NK-92 (cell line): ENCODE results near the gene ACR.

Experiments
- DNase-seq: peaks from one replicate; lab custom pipeline; 2025; ENCODE audit not compliant: unreplicated experiment; lab: John Stamatoyannopoulos, UW

Gene ACR

DNA sequence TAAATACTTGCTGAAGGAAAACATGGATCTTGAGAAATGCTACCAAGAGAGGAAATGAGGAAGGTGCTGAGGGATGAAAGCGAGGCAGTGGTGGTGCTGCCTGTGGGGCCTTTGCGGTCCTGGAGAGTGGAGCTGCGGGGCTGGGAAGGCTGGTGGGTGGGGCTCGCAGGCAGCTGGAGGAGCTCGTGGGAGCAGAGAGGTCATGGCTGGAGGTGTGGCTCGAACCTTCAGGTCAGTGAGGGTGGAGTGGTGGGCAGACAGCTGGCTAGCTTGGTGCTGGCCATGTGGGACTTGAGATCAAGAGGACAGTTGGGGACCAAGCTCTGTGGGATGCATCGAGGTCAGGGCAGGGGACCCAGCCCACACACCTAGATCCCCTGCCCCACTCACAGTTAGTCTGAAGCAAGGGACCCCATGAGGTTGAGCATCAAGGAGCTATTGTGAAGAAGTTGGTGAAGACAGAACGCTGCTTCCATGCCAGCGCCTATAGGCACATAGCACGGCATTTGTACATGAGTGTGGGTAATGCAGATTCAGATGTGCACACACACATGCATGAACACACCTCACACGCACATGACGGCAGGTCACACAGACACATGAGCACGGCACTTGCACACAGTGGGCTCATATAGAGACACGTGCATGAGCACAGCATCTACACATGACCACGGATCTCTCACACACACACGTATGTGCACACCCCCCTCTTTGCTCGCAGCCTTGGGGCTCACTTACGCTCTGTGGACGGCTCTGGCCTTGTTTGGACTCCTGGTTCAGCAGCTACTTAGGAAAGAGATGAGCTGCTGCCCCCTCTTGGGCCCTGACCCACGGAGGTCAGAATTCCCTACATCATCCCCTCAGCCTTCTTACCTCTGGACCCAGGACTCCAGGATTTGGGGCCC, 34.9 kb upstream of the ACR start:
- no peak for DNase-seq

DNA sequence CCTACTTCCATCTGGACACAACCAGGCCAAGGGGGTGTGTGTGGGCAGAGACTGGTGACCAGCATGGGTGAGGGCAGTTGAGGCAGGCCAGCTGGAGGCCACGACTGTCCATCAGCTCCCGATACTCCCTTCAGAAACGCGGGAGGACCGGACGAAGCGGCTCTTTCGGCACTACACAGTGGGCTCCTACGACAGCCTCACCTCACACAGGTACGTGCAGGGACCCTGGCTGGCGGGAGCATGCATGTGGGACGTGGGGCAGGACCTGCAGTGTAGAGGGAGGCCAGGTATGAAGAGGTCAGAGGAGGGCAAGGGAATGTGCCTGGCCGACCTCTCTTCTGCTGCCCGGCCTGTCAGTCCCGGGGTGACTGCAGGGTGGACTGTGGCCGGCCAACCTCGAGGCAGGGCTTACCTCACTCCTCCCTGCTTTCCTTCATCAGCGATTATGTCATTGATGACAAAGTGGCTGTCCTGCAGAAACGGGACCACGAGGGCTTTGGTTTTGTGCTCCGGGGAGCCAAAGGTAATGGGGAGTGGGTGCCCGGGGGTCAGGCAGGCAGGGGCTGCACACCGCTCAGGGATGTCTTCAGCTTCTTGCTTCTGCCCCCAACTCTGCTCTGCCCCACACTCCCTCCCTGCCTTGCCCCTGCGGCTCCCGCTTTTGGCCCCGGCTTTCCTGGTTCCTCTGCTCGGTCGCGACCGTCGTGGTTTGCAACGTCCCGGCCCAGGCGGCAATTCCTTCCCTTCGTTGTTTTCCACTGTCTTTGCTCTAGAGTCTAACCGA, 34.1 kb upstream of the ACR start:
- DNase-seq: no peak

DNA sequence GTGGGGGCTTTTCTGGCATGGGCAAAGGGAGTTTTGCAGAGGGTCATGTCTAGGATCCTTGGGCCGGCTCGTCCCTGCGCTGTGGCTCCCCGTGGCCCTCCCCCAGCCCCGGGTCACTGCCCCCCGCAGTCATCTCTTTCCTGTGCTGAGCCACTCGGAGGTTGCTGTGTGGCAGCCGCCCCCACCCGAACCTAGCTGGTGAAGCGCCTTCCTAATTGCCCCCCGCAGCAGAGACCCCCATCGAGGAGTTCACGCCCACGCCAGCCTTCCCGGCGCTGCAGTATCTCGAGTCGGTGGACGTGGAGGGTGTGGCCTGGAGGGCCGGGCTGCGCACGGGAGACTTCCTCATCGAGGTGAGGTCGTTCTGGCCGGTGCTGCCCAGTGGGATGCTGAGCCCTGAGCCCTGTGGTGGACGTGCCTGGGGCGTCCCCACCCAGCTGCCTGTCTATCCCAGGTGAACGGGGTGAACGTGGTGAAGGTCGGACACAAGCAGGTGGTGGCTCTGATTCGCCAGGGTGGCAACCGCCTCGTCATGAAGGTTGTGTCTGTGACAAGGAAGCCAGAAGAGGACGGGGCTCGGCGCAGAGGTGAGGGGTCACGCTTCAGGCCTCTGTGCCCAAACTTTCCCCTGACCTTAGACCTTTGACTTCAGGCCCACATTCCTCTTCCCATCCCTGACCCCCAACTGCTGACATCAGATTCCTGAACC, 33.3 kb upstream of the ACR start:
- DNase-seq: no peak

DNA sequence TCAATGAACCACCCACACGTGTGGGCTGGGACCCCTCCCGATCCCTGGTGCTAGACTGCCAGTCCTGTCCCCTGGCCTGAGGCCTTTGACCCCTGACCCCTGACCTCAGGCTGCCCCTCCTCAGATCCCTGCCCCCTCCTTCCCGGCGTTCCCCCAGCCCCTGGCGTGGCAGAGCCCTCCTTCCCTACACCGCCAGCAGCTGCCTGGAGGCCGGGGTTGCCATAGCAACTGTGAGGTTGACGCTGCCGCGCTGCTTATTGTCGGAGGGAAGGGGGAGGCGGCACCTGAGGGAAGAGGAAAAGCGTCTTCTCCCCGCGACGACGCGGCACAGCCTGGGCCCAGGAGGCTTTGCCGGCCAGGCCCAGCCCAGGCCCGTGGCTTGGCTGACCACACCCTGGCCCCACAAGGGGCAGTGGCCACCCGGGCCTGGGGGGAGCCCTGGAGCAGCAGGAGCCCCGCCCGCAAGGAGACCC, 32.7 kb upstream of the ACR start:
- DNase-seq: no peak

DNA sequence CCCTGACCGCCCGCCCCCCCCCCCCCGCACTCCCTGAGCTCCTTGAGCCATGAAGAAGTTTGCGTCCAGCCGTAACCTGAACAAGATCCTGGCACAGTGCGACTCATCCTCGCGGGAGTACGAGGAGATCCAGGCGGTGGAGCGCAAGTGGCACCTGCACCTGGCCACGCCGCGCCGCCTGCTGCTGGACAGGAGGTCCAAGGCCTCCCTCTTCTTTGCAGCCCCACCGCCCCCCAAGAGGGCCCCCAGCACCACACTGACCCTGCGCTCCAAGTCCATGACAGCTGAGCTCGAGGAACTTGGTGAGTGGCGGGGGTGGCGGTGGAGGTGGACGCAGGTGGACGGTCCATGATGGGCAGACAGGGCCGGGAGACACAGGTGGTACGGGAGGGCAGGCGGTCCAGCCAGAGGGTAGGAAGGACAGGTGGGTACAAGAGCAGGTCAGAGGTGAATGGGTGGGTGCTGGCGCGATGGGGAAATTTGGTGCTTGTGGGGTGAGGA, 32.1 kb upstream of the ACR start:
- no peak for DNase-seq

DNA sequence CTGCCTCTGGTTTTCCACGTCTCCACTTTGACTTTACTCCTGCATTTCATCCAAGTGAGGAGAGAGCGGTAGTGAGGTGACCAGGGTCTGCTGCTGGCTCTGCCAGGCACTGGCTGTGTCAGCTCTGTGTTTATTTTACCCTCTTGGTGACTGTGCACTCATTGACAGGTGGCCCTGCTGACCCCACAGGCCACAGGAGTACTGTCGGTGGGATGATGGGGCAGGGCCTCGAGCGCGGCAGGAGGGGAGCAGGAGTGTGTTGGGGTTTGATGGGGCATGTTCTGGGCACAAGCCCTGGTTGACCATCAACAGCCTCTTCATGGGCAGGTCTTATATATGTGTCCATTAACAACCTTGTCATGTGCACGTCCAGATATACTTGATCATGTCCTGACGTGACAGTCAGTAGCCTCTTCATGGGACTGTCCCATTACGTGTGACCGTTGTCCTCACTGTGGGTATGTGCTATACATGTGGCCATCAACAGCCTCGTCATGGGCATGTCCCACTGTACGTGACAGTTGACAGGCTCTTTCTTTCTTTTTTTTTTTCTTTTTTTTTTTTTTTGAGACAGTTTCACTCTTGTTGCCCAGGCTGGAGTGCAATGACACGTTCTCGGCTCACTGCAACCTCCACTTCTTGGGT, 31.4 kb upstream of the ACR start:
- no peak for DNase-seq

DNA sequence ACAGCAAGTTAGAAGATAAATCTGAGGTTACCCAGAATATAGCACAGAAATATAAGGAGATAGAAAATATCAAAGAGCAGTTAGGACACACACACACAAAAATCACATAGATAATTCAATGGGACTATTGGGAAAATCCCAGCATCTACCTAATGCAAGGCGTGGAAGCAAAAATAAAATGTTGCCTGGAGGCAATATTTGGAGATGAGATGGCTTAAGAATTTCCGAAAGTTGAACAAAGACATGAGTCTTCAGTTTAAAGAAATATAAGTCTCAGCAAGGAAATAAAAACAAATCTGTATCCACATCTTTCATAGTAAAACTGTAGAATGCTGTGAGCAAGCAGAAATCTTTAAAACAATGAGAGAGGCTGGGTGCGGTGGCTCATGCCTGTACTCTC, 29.5 kb upstream of the ACR start:
- DNase-seq: no peak

DNA sequence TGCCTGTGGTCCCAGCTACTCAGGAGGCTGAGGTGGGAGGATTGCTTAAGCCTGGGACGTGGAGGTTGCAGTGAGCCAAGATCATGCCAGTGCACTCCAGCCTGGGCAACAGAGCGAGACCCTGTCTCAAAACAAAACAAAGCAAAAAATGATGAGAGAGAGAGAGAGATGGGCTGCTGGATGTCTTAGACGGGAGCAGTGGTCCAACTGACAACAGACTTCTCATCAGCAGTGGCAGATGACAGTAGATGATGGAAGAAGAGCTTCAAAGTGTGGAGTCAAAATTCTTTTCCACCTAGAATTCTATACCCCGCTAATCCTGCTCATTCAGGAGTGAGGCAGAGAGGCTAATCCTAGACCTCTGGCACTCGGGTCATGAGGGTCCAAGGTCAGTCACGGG, 29.0 kb upstream of the ACR start:
- no peak for DNase-seq

DNA sequence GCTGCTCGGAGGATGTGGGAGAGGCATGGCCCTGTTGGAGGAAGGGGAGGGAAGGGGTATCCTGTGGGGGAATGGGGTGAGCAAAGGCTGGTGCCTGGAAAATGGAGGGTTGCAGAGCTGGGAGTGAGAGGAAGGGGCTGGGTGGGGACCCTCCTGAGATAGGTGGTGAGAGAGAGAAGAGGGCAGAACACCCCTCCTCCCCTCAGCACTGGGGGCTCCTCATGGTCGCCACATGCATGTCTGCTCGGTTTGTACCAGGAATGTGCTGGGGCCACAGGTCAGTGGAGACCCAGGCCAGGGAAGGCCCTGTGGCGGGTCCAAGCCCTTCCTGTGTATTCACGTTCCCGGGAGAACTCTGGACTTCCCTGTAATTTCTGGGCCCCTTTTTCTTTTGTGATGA, 27.8 kb upstream of the ACR start:
- no peak for DNase-seq

DNA sequence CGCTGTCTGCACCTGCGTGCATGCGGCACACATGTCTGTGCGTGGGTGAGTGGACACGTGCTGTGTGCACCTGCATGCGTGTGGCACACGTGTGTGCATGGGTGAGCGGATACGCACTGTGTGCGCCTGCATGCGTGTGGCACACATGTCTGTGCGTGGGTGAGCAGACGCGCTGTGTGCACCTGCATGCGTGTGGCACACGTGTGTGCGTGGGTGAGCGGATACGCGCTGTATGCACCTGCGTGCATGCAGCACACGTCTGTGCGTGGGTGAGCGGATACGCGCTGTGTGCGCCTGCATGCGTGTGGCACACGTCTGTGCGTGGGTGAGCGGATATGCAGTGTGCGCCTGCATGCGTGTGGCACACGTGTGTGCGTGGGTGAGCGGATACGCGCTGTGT, 27.1 kb upstream of the ACR start:
- DNase-seq: no peak

DNA sequence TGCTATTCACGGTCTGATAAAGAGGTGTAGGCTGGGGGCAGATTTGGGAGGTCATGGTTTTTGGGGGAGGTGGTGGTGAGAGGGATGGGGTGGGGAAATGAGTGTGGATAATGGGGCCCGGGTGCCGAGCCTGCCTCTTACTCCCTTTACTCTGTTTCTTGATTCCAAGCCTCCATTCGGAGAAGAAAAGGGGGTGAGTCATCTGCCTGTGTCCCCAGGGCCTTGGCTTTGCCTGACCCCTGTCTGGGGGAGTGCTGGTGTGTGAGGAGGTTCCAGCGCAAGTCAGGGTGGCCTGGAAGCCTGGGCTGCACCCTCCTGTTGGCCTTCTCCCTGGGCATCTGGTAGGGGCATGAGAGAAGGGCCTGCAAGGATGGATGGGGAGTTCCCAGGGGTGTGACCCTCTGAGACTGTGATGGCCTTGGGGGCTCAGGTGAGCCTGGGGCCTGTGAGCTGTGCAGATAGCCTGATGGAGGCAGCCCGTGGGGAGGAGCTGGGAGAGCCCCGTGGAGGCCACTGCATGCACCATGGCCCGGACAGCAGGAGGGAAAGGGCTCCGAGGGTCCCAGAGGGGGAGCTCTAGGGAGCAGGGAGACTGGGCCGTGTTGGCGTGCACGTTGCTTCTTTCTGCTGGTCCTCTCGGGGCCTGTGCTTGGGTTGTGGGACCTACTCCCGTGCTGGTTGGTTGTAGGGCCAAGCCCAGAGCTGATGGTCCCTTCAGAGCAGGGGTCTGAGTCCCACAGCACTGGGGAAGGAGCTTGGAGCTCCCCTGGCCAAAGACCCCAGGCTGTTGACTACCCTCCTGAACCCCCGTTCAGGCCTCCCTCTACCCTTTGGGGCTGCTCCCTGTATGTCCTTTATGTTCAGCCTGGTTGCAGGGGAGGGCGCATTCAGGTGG, 26.3 kb upstream of the ACR start:
- DNase-seq: no peak

DNA sequence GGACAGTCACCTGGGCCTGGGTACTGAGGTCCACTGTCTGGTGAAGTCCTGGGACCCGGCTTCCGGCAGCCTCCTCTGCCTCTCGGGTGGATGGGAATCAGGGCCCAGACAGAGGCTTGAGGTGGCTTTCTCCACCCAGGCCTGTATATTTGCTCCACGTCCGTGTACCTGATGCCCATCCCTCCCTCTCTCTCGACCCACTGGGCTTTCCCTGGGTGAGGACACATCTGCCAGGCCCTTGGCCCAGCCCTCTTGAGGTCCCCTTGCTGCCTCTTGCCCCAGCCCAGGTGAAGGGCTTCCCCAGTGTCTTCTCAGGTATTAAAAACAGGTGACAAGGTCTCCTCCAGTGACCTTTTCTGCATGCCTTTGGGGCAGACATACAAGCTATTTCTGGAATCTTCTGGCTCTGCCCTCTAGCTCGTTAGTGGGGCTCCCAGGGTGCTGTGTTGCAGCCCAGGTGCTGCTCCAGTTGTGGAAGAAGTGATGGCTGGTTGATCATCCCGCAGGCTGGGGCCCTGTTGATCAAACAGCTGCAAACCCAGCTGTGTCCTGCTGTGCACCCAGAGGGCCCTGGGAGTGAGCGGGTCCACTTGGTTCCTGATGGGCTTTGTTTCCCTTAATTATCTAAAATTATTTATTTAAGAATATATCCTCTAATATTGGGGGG, 25.5 kb upstream of the ACR start:
- DNase-seq: no peak

DNA sequence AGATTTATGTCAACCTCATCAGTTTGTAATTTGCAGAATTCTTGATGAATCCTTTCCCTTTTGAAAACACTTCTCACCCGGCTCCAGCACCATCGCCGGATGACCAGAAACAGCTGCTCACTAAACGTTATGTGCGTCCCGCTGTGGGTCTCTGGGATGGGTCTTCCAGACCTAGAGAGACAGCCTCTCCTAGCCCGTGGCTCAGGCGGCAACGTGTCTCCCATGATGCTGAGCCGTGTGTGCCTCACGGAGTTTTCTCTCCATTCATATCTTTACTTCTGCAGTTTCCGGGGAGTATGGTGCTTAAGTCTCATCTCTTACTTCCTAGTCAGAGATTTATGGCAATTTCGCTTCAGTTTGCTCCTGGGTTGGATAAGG, 25.0 kb upstream of the ACR start:
- no peak for DNase-seq

DNA sequence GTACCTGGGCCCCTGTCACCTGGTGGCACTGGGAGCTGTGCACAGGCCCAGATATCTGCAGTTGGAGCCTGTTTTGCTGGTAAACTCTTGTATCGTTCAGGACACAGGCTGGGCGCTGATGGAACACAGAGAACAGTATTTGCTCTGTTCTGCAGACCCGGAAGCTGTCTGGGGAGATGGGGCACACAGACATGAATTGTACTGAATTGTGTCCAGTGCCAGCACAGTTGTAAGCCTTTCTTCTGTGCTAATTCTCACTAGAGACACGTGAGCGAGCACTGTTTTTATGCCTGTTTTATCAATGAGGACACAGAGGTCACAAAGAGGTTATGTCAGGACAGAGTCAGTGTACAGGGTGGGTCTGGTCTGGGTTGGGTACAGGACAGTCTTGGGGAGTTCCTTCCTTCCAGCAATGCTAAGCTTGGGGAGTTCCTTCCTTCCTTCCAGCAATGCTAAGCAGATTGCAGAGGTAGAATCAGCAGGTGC, 24.4 kb upstream of the ACR start:
- DNase-seq: no peak

DNA sequence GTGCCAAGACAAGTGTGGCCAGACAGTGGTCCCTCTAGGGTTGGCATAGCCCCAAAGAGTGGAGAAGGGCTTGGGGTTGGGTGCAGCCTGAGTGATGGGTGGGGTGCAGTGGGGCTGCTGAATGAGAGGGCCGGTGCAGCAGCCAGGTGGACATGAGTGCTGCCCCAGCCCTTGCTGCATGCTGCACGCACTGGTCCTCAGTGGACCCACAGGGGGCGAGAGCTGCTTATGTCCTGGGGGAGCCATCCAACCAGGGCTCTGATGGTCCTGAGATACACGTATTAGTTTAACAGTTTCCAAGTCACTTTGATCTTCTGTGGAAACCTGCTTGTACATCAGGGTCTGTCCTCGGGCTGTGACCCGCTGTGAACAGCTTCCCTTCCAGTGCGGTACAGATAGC, 23.9 kb upstream of the ACR start:
- DNase-seq: no peak

DNA sequence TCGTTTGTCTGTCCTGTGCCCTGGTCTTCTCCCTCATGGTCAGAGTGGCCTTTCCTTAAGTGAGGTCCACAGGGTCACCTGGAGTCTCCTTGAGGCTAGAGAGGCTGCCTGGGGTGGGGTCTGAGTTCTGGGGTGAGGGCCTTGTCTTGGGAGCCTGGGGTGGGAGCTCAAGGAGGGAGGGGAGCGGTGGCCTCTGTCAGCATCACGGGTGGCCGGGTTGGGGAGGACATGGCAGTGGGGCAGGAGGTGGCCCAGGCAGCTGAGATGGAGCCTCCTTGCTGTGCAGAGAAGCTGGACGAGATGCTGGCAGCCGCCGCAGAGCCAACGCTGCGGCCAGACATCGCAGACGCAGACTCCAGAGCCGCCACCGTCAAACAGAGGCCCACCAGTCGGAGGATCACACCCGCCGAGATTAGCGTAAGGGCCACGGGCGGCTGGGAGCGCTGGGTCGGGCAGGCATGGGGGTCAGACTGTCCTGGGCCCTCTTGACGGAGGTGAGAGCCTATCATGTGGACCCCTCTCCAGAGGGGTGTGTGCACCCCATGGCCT, 23.3 kb upstream of the ACR start:
- DNase-seq: no peak

DNA sequence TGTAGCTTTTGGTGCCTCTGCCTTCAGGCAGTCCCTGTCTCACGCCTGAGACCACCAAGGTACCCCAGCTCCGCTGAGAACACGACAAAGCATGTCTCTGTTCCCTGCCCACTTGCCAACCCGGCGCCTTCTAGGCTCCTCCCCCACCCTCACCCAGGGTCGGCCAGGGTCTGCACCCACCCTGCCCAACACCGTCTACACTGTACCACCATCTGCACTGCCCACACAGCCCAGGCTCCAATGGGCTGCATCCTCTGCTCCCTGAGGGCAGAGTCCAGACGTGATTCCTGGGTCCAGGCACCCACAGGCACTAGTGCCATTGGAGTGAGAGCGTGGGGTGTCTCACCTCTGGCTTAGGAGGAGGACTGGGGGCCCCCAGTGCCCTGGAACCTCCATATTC, 22.8 kb upstream of the ACR start:
- DNase-seq: no peak

DNA sequence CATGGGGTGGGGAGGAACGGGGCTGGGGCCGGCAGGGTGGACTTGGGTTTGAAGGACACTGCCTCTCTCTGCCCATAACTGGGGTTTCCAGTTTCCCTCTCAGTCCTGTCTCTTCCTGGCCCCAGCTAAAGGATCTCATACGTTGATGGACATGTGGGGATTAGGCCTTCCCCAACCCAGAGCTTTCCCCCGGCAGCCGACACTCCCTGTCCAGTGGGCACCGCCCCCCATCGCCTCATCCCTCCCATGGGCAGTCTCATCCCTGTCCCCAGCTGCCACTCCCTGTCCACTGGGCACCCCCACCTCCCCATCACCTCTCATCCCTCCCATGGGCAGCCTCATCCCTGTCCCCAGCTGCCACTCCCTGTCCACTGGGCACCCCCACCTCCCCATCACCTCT, 22.2 kb upstream of the ACR start:
- no peak for DNase-seq
